ENCODE data around the gene PIGR.

PIGR gene

DNA sequence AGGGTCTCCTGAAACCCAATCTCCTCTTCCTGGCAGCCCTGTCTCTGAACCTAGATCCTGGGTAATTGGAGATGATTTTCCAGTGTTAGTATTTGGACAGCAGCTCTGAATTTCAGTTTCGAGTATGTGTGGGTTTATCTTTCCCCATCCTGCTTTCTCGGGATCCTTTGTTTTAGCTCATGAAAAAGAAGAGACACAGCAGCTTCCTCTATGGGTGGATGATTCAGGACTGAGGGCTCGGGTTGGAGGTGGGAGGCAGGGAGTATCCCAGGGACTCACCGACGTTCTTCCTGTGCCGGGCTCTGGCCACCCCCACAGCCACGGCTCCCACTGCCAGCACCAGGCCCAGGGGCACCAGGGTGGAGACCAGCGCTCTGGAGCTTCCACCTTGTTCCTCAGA lies 14.1 kb downstream of the PIGR start:
- DNase-seq (ENCODE audit: low spot score) = no peak

GRCh38 chr1:206931709-206932108 lies 14.6 kb downstream of the PIGR start:
- DNase-seq (ENCODE audit: low spot score) = no peak

- DNase-seq (ENCODE audit: low spot score) = peak; percentile 46
Observed at GRCh38 chr1:206930210-206930798, 16.0 kb downstream of the PIGR start.

GRCh38 chr1:206929524-206929923 lies 16.7 kb downstream of the PIGR start:
- peak; percentile 62 for DNase-seq (ENCODE audit: low spot score)

DNA sequence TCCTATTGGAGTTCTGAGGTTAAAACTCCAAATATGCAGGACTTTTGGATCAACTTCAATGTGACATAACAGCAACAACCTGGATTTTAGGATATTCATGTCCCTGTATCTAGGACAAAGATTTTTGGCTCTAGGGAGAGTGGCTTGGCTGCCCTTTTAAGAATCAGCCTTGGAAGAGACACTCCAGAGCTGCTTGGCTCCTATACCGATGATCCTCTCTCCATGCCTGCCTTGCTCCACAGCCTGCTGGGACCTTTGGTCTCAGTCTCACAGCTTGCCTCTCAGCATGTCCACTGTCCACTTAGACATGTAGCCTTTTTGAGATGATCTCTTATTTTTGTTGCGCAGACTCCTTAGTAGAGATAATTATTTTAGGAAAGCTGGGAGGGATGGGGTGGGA lies 20.0 kb downstream of the PIGR start:
- DNase-seq (ENCODE audit: low spot score) = no peak

GRCh38 chr1:206925106-206925736 lies 21.0 kb downstream of the PIGR start:
- DNase-seq (ENCODE audit: low spot score) = peak; percentile 90

GRCh38 chr1:206924592-206925105 lies 21.6 kb downstream of the PIGR start:
- no peak for DNase-seq (ENCODE audit: low spot score)

- DNase-seq (ENCODE audit: low spot score) = peak; percentile 22
Observed at GRCh38 chr1:206923961-206924557, 22.2 kb downstream of the PIGR start.

DNA sequence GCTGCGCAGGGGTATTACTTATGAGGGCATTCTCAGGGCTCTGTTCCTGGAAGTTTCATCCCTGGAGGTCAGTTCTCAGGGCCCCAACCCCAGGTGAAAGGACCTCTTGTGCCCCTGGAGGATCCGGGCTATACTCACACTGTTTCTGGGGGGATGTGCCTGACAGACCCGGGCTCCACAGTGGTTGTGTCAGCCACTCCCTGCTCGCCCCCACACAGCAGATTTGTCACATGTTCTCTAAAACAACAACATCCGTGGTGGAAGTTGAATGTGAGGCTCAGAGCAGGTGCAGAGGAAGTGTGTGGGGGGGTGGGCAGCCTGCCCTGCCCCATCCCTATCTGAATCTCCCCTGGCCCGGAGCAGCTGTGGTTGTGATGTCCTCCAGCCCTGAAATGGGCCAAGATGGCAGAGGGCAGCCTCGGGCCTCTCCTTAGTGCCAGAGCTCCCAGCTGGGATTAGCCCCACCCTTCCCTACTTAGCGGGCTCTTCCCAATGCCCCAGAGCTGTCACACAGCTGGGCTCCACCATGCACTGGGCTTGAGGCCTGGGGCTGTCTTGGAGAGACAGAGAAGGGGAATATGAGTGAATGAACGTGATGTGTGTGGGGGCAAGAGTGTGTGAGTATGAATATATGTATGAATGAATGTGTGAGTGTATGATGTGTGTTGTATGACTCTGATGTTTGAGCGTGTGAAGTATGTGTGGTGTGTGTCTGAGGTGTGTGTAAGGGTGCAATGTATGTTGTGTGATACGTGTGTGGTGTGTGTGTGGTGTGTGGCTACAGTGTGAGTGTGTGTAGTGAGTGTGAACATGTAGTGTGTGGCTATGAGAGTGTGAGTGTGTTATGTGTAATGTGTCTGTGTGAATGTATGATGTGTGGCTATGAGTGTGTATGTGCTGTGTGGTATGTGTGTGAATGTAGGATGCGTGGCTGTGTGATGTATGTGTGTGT lies 23.0 kb downstream of the PIGR start:
- DNase-seq (ENCODE audit: low spot score) = peak; percentile 88

- no peak for DNase-seq (ENCODE audit: low spot score)
Observed at GRCh38 chr1:206922524-206922923, 23.7 kb downstream of the PIGR start.

GRCh38 chr1:206921772-206922265 lies 24.4 kb downstream of the PIGR start, which contains the start of gene FCMR:
Gene FCMR (minus strand): TSS chr1:206921941. CDS start chr1:206921854, 87 bp downstream.
- DNase-seq (ENCODE audit: low spot score) = peak; percentile 77

DNA sequence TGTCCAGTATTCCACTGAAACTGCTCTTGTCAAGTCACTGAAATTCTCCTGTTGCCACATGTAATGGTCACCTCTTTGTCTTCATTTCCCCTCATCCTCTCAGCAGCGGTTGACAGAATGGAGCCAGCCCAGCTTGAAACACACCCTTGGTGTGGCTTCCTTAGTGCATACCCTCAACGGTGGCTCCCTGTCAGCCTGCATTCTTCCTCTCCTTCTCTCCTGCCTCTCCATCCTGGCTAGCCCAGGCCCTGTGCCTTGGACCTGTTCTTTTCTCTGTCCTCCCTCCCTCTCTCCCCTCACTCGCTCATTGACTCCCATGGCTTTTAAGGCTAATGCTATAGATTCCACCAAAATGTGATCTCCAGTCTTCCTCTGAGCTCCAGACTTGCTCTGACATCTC lies 28.2 kb downstream of the PIGR start:
- DNase-seq (ENCODE audit: low spot score) = no peak

DNA sequence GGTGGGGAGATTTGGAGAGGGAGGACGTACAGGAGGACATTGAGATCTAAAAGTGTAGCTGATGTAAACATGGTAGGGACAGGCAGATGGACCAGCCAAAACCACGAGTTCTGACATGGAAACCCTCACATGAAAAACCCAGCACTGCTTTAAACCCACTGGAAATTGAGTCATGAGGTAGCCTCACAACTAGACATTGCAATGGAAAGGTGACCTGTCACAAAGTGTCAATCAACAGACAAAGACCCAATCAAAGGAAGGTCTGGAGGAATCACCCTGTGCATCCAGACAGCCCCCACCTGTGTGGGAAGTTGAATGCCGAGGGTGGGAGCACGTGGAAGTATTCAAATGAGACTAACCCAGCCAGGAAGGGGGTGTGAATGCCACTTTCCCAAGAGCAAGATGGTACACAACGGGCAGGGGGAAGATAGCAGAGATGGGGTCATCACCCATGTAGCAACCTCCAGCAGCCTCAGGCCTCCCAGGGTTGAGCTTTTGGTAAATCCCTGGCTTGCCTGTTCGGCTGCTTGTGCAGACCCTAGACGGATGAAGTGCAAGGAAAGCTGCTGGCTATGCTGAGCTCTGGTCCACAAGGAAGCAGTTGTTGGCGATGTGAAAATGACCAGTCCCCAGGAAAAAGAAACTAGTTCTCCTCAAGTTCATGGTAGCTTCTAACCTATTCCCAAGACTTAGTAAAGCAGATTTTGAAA lies 30.1 kb downstream of the PIGR start:
- DNase-seq (ENCODE audit: low spot score) = no peak

DNA sequence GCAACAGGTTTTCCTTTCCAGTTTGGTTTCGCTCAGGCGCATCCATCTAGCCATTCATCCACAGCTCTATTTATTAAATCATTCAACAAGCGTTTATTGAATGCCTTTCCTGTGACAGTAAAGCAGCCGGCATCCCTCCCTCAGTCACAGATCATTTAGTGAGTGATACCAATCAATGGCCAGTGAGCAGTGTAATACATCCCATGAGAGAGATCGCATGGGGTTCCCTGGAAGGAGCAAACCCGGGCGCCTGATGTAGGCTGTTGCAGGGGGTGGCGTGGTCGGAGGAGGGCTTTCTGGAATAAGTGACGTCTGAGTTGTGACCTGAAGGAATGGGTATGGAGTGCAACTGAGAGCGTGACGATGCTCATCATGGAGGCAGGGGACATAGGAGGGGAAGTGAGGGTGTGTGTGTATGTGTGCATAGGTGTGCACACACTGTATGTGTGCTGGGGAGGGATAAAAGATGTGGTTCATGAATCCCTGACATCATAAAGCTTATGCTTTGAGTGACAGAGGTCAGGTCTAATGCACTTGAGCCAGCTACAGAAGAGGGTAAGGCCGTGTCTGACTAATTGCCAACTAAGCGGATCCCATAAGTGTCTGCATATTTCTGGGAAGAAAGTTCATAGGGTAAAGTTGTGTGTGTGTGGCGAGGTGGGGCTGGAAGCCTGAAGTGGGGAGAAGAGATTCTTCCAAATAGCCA lies 31.1 kb downstream of the PIGR start:
- DNase-seq (ENCODE audit: low spot score) = no peak

GRCh38 chr1:206913766-206914537 lies 32.3 kb downstream of the PIGR start:
- DNase-seq (ENCODE audit: low spot score) = no peak

DNA sequence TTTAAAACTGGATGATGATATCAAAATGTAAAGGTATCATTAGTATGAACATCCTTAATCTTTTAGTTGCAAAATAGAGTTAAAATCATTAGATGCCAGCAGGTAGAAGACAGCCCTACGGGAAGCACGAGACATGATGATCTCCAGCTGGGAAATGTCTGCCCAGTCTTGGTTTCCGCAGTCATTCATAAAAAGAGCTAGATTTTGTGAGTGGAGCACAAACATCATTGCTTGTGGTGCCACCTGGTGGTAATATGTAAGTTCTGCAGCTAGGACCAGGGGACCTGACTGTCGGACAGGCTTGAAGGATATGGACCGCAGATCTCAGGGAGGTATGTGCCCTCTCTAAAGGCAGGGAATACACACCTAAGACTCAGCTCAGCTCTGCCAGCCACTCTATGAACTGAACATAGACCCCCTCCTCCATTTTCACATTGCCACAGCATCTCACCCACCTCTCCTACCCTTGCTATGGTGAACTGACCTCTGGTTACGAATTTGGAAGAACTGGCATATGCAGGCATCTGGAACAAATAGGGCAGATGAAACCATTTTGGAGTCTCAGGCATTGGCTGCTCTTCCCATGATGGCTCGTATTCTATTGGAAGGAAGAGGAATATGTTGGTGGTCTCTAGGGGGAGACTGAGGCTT lies 33.7 kb downstream of the PIGR start:
- peak; percentile 88 for DNase-seq (ENCODE audit: low spot score)

- peak; percentile 72 for DNase-seq (ENCODE audit: low spot score)
Observed at GRCh38 chr1:206911064-206911663, 35.1 kb downstream of the PIGR start.

- DNase-seq (ENCODE audit: low spot score) = no peak
Observed at GRCh38 chr1:206909883-206910318, 36.4 kb downstream of the PIGR start.
